ENCODE measurements around the gene MCEMP1.
"Not testable (repeated sequence)": the region's sequence is repeated elsewhere in the genome, so short reads cannot be mapped to it uniquely, and the experiment has no call there.

Gene MCEMP1

DNA sequence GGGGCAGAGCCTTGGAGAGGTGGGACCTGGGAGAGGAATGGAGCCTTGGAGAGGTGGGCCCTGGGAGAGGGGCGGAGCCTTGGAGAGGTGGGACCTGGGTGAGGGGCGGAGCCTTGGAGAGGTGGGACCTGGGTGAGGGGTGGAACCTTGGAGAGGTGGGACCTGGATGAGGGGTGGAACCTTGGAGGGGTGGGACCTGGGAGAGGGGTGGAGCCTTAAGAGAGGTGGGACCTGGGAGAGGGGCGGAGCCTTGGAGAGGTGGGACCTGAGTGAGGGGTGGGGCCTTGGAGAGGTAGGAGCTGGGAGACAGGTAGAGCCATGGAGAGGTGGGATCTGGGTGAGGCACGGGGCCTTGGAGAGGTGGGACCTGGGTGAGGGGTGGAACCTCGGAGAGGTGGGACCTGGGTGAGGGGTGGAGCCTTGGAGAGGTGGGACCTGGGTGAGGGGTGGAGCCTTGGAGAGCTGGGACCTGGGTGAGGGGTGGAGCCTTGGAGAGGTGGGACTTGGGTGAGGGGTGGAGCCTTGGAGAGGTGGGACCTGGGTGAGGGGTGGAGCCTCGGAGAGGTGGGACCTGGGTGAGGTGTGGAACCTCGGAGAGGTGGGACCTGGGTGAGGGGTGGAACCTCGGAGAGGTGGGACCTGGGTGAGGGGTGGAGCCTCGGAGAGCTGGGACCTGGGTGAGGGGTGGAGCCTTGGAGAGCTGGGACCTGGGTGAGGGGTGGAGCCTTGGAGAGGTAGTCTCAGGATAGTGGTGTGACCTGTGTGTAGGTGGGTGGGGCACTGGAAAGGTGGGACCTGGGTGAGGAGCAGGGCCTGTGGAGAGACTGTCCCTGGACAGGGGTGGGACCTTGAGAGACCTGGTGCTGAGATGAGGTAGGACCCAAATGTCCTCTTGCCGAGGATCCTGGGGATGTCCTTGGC, 33.0 kb upstream of the MCEMP1 start:
- DNase-seq, result not testable (repeated sequence)

DNA sequence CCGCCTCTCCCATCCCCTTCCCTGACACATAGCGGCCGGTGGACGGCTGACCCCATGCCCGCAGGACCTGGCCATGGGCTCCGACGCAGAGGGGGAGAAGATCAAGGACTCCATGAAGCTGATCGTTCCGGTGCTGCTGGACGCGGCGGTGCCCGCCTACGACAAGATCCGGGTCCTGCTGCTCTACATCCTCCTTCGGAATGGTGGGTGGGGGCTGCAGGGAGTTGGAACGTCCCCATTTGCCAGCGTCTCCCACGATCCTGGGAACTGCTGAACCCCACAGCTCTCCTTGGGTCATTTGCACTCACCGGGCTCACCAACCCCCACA, 32.4 kb upstream of the MCEMP1 start:
- no peak for DNase-seq

DNA sequence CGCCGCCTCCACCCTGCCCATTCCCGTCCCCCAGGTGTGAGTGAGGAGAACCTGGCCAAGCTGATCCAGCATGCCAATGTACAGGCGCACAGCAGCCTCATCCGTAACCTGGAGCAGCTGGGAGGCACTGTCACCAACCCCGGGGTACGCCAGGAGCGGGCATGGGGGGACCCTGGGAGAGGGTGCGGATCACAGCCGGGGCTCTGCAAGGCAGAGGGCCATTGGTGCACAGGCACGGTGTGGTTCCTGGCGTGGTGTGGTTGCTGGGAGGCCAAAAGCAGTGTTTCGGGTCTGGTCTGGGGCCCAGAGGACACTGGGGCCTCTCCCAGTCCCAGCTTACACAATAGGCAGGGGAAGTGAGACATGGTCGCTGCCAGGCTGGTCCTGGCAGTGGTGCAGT, 31.7 kb upstream of the MCEMP1 start:
- DNase-seq, result no peak

DNA sequence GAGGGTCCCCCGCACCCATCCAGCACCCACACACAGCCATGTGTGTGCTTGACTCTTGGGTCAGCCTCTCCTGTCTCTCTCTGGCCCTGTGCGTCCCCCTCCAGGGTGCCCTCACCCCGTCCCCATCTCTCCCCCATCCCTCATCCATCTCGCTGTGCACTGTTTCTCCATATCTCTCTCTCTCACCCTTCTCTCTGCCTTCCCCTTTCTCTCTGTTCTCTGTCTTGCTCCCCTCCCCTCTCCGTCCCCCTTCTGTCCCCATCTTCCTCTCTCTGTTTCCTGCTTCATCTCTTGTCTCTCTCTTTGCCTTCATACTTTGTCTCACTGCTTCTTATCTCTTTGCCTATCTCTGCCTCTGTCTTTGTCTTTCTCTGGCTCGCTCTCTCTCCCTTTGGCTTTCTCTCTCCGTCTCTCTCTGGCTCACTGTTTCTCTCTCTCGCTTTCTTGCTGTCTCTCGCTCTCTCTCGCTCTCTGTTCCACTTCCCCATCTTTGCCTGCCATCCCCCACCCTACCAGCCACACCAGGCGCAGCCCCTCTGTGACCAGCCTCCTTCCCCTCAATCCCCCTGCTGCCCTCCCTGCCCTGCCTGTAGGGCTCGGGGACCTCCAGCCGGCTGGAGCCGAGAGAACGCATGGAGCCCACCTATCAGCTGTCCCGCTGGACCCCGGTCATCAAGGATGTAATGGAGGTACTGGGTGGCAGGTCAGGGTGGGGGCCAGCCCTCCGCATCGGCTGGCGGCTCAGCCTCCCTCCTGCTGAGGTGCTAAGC, 31.0 kb upstream of the MCEMP1 start:
- DNase-seq, result no peak

DNA sequence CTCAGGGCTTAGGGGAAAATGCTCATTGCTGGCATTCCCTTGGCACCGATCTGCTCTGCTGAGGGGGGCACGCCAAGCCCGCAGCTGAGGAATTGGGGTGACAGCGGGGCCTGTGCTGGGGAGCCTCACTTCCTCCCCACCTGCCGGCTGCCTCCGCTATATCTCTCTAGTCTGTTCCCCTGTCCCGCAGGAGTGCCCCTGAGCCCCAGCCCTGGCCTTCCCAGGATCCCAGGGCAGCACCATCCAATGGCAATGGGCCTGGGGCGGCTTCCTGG, 30.5 kb upstream of the MCEMP1 start:
- no peak for DNase-seq

DNA sequence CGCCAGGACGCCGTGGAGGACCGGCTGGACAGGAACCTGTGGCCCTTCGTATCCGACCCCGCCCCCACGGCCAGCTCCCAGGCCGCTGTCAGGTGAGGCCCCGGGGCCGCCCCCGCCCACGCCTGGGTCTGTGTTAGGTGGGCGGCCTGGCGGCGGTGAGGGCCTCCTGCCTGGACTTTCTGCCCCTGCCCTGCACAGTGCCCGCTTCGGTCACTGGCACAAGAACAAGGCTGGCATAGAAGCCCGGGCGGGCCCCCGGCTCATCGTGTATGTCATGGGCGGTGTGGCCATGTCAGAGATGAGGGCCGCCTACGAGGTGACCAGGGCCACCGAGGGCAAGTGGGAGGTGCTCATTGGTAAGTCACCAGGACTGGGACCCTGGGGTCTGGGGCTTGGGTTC, 29.7 kb upstream of the MCEMP1 start:
- no peak for DNase-seq

DNA sequence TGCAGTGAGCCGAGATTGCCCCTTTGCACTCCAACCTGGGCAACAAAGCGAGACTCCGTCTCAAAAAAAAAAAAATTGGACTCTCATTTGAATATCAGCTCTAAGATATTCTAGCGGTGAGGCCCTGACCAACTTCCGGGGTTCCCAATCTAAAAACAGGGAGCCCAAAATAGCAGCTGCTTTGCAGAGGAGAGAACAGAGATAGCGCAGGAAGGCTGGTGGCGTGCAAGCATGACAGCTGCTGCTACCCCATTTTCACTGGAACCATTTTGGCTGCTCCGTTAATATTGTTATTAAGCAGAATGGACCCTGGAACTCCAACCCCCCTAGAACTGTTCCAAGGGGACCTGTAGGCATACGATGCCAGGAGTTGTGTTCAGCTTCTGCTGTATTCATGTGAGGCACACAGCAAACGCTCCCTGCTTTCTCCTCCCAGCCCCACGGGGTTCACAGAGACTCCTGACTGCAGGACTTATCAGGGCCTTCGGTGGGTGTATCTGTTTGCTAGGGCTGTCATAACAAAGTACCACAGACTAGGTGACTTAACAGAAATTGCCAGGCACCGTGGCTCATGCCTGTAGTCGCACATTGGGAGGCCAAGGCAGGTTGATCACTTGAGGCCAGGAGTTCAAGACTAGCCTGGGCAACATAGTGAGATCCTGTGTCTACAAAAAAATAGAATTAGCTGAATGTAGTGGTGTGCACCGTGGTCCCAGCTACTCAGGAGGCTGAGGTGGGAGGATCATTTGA, 28.4 kb upstream of the MCEMP1 start:
- no peak for DNase-seq

DNA sequence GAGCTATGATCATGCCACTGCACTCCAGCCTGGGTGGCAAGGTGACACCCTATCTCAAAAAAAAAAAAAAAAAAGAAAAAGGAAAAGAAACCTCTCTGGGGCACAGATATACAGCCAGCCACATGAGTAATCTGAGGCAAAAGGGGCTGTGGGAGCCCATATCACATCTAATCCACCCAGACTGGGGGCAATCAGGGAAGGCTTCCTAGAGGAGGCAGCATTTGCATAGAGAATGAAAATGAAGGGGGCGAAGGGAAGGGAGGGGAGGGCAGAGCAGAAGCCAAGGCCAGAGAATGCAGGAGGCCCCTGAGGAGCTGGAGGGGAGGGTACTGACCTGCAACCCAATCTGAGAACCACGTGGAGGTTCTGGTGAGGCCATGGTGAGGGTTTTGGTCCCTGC, 26.7 kb upstream of the MCEMP1 start:
- DNase-seq, result no peak

DNA sequence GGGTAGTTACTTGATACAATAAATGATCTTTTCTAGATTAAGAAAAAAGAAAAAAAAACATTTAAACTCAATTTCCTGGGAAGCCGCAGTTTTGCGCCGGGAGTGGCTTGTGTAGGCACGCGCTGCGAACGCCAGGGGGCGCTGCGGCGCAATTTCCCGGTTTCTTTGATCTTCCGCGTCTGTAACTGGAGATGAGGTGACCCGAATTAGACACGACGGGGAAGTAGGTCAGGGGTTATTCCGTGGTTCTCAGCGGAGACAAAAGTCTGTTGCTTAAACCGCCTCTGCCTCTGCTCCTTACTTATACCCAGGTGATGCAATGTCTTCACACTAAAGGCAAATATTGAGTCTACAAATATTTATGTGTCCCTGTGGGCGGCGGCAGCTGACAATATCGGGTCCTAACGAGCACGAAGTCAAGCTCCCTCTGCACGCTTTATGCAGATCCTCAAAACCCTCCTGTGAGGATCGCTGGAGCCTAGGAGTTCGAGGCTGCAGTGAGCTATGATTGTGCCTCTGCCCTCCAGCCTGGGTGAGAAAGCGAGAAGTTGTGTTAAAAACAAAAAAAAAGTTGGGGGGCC, 24.7 kb upstream of the MCEMP1 start:
- peak; percentile 93 for DNase-seq

DNA sequence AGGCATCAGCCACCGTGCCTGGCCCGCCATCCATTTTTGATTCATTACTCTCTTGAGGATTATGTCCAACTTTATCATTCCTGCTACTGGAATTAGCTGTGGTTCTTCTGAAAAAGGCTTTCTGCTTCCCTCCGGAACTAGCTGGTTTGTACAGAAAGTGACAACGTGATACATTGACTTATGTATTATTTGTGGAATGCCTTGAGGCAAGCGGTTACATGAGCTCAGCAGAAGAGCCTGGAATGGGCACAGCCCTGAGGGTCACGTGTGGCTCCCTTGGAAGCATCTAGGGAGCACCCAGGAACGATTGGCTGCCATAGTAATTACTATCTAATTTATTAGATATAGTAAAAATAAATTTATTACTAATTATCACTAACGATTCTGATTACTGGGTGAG, 22.5 kb upstream of the MCEMP1 start:
- no peak for DNase-seq

DNA sequence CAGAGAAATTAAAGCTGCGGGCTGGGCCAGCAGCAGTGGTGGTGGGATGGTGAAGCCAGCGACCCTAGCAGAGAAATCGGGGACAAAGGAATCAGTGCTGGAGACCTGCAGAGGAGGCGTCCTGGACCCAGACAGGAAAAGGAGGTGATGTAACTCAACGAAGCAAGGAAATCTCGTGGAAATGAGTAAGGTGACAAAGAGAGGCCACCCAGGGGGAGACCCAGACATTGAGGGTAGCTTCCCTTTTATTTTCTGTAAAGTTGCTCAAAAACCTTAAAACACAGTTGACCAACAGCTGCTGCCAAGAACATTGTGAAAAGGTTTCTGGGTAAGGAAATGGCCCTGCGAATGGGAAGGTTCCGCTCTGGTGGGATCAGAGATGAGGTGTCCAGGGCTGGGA, 21.3 kb upstream of the MCEMP1 start:
- DNase-seq, result no peak

DNA sequence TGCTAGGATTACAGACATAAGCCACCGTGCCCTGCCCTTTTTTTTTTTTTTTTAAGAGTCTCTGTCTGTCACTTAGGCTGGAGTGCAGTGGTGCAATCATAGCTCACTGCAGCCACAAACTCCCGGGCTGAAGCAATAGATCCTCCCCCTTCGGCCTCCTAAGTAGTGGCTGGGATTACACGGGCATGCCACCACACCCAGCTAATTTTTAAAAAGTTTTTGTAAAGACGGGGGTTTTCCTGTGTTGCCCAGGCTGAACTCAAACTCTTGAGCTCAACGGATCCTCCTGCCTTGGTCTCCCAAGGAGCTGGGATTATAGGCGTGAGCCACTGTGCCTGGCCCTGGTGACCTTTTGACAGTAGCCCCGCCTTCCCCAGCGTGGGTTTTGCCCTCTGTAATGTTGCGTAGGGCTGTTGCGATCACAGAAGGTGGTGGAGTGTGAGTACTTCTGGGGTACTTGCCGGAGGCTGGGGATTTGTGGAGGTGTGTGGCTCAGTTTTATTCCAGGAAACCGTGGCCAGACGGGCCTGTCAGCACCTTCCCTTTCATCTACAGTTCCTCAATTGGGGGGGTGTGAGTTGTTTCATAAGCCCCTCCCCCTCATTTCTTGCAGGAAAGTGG, 19.6 kb upstream of the MCEMP1 start:
- no peak for DNase-seq

DNA sequence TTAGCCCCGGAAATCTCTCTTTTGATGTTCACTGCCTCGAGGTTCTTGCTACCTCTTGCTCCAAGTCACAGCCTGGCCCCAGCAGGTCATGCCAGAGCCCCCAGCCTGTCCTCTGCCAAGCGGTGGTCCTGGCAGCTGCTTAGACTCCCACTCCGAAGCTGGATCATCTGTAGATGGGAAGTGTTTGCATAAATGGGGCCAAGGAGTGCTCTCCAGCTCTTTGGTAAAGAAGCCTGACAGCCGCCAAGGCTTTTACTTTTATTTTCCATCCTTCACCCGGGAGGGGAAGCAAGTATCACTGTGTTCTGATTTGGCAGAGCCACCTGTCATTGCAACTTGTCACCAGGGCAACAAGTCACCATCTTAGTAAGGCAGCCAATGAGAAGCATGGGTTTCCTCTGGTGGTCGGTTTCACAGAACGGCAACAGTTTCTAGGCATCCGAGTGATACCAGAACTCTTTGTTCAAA, 18.6 kb upstream of the MCEMP1 start:
- DNase-seq, result no peak

DNA sequence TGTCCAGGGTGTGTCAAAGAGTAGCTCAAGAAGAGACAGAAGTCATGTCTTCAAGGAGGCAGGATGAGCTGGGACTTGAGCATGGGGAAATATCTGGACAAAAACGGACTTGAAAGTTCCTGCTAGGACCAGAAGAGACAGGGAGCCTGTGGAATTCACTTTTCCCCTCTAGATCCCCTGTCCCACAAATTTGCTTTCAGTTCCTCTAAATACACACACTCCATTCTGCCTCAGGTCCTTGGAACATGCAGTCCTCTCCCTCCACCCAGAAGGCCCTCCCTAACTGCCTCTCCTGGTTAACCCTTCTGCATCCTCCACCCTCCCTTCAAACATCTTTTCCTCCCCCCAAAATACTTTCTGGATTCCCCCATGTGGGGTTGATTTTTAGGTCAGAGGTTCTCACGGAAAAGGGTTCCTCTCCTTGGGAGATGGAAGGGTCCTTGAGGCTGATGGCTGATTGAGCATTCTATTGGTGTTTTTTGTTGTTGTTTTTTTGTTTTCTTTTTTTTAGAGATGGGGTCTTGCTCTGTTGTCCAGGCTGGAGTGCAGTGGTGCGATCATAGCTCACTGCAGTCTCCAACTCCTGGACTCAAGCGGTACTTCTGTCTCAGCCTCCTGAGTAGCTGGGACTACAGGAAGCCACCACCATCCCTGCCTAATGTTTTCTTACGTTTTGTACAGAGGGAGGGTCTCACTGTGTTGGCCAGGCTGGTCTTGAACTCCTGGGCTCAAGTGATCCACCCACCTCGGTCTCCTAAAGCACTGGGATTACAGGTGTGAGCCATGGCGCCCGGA, 14.9 kb upstream of the MCEMP1 start:
- no peak for DNase-seq

DNA sequence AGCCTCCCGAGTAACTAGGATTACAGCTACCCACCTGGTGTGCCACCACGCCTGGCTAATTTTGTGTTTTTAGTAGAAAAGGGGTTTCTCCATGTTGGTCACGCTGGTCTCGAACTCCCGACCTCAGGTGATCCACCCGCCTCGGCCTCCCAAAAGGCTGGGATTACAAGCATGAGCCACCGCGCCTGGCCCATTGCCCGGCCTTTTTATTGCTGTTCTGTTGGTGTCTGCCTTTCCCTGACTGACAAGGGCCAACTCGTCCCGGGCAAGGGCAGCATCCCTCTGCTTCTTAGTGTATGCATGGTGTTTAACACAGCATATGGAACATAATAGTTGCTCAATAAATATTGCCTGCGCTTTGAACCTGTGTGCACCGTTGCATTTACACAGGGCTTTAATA, 14.2 kb upstream of the MCEMP1 start:
- DNase-seq, result no peak

DNA sequence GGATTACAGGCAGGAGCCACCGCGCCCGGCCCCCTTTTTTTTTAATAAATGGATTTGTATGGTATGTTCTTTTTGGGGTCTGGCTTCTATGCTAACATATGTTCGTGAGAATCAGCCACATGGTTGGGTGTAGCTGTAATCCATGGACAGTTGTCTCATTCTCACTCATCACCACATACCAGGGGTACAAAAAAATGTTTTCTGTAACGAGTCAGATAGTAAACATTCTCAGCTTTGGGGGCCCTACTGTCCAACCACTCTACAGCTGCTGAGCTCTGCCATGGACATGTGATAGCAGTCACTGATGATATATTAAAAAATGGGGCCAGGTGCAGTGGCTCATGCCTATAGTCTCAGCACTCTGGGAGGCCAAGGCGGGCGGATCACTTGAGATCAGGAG, 13.2 kb upstream of the MCEMP1 start:
- no peak for DNase-seq

DNA sequence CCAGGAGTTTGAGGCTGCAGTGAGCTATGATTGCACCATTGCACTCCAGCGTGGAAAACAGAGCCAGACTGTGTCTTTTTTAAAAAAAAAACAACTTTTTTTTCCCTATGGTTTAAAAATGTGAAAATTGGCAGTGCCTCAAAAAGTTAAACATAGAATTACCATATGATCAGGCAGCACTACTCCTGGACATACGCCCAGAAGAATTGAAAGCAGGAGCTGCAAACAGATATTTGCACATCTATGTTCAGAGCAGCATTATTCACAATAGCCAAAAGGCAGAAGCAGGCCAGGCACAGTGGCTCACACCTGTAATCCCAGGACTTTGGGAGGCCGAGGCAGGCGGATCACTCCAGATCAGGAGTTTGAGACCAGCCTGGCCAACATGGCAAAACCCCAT, 11.8 kb upstream of the MCEMP1 start:
- DNase-seq, result no peak

DNA sequence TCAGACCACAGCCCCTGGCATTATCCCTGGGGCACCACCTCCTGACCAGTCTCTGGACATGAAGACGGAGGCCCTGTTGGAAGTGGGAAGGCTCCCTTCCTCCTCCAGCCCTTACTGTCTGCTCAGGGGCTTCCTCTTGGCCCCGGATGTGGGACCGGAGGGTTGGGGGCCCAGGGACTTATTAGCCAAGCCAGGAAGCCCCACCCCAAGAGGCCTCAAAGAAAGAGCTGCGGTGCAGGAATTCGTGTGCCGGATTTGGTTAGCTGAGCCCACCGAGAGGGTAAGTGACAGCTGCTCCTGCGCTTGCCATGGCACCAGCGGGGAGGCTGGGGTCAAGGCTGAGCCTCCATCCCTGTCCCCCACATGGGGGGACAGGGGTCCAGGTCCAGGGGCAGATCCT, 8.0 kb upstream of the MCEMP1 start, which contains the start of gene RETN:
TSS of gene RETN (plus strand) at position 208 of the 400 bp plus-strand sequence. CDS start 278 bp downstream, outside the sequence.
- no peak for DNase-seq

DNA sequence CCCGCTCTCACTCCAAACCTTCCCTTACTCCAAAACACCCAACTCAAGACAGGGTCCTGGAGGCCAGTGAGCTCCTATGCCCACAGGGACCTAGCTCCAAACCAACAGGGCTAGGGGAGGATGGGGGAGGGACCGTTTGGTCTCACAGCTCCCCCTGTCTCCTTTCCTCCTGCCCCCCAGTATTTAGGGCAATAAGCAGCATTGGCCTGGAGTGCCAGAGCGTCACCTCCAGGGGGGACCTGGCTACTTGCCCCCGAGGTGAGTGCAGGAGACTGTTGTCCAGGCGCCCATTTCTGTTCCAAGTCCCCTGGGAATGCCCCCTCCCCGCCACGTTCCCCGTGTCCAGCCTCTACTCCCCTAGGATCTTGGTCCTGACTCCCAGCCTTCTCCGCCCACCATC, 7.2 kb upstream of the MCEMP1 start:
- no peak for DNase-seq

DNA sequence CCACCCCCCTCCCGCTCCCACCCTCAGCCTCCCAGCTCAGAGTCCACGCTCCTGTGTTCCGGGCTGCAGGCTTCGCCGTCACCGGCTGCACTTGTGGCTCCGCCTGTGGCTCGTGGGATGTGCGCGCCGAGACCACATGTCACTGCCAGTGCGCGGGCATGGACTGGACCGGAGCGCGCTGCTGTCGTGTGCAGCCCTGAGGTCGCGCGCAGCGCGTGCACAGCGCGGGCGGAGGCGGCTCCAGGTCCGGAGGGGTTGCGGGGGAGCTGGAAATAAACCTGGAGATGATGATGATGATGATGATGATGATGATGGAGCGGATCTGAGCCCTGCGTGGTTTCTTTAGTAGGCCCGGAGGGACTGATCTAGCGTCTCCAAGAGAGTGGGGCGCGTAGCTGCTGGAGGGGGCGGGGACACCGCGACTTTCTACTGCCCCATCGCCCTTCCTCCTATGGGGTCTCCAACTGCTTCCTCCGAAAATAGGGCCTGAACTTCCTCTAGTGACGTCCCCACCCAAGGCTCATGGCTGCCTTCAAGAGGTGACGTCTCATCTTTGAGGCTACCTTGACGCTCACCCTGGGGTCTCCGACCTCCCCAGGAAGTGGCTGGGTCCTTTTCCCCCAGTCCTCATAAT, 6.6 kb upstream of the MCEMP1 start:
- DNase-seq, result peak; percentile 79

DNA sequence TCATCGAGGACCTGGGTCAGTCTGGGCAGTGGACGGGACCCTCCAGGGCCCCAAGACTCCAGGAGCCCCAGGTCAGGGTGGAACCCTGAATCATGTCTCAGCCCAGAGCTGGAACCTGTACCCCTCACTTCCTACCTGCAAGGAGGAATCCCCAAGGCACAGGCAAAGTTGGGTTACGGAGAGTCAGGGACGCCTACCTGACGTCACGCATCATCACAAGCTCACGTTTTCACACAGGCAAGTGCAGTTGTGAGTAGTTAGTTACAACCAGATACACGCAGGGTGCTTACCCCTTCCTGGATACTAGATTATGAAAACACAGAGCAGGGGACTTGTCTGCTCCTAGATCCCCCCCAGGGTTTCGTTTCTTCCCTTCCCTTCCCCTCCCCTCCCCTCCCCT, 6.1 kb upstream of the MCEMP1 start:
- DNase-seq, result no peak
